Activated T-cell treated with anti-CD3 and anti-CD28 coated beads for 24 hours (primary cell): ENCODE data around the gene EML6.
"Not testable (repeated sequence)": the region's sequence is repeated elsewhere in the genome, so short reads cannot be mapped to it uniquely, and the experiment has no call there.

ENCODE experiments used
- DNase-seq: peaks from one replicate; pipeline ENCODE4 v3.0.0-alpha.2; 2020; ENCODE audit warnings: low read depth

EML6 gene

DNA sequence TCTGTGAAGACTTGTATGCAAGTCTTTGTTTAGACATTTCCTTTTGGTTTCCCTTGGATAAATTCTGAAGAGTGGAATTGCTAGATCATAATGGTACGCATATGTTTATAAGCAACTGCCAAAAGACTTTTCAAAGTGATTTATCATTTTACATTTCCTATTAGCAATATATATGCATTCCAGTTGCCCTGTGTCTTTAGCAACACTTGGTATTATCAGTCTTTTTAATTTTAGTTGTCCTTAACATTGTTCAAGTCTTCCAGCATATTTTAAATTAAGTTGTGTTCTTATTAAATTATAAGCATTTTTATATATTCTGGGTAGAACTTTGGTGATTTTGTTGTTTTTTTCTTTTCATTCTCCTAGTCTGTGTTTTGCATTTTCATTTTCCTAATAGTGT is 81.8 kb downstream of the EML6 start:
- DNase-seq: no peak

DNA sequence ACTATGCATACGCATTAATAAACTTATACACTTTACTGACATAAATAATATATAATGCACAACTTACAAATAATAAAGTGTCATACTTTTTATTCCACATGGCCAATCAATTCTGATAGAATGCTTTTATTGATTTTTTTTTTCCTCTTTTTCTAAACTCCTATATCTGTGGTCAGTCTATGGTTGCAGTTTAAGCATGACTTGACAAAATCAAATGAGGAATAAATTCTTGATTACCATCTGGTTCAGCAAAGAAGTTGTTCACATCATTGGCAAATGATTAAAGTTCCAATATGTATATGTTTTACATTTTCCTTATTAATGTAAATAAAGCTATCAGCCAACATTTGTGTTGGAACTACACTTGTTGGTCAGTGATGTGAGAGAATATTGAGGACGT is 83.5 kb downstream of the EML6 start:
- DNase-seq: no peak

DNA sequence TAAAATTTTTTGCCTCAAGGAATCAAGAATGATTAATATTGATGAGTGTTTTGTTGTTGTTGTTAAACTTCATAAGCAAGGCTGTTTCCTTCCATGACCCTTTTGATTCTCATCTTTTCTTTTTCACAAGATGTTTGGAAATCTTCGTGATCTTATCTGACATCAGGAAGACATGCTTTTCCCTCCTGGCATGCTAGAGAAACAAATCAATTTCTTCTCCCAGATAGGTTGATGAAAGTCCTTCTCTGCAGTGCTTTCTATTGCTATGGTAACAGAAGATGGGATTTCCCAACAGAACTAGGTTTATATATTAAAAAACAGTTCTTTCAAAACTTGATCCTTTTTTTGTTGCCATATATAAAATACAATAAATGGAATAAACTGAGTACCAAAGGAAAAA is 85.2 kb downstream of the EML6 start:
- no peak for DNase-seq

DNA sequence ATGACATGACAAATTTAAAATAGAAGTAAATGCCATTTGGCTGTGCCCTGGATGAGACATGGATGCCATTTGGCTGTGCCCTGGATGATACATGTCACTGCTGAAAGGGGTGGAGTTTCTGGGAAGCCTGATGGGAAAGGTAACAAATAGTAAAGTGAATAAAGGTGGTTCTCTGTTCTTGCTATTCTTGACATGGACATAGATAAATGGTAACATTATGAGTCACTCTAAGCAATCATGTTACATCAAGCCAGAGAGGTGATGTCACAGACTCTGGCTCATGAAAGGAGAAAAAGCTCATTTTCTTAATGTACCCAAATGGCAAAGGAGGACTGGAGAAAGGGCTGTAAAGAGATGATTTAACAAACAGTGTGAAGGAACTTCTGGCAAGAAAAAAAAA is 86.4 kb downstream of the EML6 start:
- no peak for DNase-seq

DNA sequence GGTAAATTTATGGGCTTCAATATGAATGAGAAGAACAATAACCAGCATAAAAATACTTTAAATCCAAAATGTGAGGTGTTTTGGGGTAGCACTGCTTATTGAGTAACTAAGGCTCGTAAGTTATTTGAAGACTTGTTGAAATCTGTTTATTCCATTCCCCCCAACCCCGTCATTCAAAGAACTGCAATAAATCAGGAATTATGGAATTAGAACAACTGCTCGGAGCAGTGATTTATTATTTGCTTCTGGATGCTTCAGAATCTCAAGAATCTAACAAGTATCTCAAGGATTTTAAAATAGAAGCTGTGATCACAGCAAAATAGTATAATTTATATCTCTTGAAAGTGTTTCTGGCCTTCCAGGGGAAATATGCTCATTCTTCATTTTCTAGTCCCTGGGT is 86.8 kb downstream of the EML6 start:
- DNase-seq: no peak

DNA sequence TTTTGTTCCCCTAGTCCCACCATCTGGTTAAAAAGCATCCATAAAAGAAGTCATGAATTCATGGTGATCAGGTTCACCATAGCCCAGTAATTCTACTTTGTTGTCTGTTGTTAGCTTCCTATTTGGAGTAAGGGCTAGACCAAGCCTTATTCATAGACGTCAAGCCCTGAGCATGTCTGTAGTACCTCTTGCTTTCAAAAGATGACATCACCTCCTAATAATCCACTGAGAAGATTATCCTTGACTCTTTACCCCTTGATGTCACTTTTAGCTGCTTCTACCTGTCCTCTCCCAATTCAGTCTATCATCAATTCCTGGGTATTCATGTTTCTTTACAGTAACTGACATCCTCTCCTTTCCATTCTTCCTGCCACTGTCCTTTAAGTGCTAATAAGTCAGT is 90.1 kb downstream of the EML6 start:
- no peak for DNase-seq

DNA sequence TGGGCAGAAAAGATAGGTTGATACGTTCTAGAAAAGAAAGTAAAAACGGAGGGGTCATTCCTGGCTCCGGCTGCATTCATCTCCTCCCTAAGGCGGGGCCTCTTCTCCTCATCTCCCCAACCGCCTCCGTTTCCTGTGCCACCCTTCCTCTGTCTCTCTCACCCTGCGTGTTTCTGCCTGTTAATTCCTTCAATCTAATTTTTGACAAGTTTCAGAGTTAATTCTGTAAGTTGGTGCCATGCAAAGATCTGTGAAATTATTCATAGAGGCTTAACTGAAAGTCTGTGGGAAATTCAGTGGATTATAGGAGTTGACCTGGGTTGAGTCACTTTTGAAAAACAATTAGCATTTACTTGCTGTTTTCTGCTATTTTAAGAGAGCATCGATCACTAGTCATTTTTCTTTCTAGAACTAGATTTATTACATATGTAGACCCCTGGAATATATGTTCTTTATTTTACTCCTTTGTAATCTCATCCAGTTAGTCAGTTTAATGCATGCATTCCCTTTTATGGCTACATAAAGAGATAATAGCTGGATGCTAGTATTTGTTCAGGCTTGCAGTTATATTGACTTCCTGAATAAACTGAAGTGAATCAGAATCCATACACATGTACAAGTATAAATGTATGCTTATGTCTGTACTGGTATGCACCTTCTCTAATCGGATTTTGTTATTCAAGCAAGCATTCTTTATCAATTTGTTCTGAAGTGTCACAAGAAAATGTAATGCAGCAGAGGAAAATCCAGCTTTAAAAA is 91.1 kb downstream of the EML6 start:
- DNase-seq: no peak

DNA sequence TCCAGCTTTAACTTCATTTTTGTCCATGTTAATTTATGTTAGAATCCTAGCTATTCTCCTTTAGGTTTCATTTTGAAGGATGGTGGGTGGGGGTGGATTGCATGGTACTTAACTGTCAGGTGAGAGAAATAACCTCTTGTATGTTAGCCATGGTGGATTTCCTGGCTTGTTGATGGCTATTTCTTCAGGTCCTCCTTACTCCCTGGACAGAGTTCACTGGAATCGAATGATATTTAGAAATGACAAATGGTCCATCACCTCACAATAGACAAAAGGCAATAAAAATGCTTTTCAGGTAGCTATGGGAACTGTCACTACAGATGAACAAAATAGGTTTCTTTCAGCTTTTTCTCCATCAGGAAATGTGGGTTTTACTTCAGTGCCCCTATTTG is 91.7 kb downstream of the EML6 start:
- no peak for DNase-seq

DNA sequence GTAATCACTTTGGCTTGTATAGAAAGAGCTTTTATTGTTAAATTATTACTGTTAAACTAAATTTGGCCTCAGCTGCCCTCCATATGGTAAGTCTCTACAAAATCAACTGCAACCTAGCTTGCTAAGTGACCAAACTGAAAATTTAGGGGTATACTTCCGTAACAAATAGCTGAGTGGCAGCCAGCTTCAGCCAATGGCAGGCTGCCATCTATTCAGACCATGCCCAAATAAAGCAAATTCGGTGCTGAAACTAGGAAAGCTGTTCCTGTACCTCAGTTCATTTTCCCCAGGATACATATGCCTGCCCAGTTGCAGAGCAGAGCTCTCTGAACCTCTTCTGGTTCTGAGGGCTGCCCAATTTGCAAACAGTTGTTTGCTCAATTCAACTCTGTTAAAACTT is 94.8 kb downstream of the EML6 start:
- DNase-seq: no peak

DNA sequence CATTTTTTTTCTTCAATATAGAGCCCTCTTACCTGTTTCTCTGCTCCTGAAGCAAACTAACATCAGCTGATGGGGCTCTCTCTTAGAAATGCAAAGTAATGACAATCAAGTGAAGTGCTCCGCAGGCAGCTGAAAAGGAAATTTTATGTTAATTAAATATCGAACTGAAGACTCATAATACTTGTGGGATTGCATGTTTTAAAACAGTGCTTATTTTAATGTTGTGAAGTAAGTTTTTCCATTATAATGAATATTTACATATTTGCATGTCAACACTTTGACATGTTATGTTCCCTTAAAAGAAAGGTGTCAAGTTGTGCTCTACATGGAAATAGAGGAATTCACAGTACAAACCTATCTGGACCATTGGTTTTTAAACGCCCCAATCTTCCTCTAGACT is 97.1 kb downstream of the EML6 start:
- DNase-seq: no peak

DNA sequence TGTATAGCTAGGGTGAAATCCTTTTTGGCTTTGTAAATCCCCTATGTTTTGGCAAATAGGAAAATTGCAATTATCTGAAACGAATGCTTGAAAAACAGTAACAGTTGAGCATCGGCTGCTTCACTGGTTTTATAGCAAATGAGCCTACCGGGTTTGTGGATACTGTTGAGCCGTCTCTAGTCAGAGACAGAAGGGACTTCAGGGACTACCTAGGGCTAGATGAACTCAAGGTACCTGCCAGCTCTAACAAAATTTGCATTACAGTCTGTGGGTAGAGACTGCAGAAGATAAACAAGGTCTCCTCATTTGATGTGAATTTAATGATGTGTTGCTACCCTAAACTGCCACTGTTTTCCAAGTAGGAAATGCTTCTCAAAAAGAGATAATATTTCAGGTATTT is 101.1 kb downstream of the EML6 start:
- no peak for DNase-seq

DNA sequence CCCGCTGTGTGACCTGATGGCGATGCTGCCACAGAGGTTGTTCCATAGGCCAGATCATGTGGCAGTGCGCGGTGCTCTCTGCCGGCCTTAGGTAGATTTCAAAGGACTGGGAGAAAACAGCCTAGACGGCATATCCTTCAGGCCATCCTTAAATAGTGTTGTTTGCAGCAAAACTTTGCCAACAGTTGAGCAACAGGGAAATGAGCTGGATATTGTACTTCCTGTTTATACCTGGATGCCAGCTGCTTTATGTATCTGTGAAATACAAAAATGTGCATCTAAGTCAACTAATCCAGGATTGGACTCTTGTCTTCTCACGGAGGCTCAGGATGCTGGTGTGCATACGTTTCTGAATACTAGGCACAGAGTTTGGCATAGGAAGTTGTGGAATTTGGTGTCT is 107.1 kb downstream of the EML6 start:
- DNase-seq: no peak

DNA sequence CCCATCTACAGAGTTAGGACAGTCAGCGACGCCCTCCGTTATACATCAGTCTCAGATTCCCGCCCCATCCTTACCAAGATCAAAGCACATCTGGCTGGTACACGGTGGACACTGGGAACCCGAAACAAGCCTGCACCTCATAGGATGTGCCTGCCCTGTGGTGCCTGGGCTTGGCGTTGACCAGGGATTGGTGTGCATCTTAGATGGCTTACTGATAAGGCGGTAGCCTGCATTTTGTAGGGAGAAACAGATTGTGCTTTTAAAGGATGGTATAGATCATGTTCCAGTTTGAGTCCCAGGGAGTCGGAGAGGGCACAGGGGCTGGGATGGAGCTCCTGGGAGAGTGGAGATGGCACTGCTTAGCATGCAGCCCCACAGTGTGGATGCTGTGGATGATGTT is 108.0 kb downstream of the EML6 start:
- DNase-seq: no peak

DNA sequence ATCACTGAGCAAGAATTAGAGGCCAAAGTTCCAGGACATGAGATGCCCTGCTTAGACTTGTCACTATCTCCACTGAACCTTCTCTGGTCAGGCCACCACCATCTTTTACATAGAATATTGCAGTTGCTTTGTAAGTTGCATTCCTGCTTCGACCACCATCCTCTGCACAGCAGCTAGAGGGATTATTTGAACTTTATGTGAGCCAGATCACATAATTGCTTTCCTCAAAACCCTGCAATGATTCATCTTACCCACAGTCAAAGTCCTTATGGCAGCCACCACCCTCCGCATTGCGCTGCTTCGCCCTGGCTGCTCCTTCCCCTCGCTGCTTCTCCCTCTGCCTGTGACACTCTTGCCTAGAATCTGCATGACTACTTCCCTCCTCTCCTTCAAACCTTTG is 111.3 kb downstream of the EML6 start:
- no peak for DNase-seq

DNA sequence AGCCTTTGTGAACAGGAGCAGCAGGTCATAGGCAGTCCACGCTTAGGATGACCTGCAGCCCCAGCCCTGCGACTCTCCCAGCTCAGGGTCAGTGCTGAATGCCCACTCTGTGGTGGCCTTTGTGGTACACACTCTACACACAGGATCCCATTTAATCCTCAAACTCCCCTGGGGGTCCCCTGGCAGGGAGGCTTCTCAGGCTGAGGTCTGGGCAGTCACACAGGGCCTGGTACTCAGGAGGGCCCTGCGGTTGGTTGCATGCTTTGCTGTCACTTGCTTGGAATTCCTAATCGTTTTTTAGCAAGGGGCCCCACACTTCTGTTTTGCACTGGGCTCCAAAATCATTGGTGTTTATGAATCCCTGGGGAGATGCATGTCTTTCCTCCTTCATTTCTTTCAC is 113.0 kb downstream of the EML6 start:
- DNase-seq: no peak

DNA sequence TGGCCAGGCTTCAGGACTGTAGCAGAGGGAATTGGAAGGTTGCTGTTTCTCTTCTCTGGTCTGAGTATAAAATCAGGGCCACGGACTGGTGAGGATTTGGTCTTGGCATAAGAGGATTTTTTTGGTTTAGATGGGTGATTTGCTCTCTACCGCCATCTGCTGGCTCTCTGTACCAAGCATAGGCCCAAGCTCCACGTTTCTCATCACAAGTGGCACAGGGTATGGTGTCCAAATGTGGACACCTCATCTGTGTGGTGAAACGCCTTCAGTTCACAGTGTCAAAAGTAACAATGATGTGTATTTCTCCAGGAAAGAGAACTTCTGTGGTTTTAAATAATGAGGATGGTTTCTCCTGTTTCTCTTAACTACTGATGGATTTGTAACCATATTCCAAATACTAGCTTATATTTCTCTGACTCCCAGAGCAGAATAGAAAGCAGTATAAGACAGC is 115.1 kb downstream of the EML6 start:
- DNase-seq: peak; percentile 54

DNA sequence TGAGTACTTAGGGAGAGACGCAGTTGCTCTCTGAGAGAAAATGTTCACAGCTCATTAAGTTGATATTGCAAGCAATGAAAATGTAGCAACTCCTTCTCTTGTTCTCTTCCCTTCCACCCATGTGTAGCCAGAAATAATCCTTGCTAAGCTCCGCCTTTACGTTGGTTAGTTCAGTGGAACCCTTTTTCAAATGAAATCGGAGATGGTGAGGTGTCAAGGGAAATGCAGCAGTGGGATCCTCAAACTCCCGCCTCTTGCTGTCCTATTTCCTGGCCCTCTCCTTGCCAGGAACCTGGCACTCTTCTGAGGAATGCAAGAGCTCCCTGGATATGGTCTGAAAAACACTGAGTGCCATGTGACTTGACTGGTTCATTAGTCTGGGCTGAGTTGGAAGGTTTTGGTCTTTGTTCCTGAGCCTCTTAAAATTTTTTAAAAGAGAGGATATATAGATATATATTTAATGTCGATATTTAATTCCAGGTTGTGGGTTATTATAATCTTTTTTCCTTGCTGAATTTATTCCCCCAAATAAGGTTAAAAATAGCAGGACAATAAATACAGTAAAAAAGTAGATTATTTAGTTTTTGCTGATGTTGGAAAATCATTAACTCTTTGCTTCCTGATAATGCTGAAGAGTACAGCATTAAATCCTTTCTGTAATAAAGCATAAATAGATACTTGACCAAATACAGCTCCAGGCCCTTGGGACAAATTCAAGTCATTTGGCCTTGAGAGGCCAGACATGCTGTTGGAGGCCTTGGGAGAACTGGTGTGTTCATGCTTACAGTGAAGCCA is 116.2 kb downstream of the EML6 start:
- DNase-seq: no peak

DNA sequence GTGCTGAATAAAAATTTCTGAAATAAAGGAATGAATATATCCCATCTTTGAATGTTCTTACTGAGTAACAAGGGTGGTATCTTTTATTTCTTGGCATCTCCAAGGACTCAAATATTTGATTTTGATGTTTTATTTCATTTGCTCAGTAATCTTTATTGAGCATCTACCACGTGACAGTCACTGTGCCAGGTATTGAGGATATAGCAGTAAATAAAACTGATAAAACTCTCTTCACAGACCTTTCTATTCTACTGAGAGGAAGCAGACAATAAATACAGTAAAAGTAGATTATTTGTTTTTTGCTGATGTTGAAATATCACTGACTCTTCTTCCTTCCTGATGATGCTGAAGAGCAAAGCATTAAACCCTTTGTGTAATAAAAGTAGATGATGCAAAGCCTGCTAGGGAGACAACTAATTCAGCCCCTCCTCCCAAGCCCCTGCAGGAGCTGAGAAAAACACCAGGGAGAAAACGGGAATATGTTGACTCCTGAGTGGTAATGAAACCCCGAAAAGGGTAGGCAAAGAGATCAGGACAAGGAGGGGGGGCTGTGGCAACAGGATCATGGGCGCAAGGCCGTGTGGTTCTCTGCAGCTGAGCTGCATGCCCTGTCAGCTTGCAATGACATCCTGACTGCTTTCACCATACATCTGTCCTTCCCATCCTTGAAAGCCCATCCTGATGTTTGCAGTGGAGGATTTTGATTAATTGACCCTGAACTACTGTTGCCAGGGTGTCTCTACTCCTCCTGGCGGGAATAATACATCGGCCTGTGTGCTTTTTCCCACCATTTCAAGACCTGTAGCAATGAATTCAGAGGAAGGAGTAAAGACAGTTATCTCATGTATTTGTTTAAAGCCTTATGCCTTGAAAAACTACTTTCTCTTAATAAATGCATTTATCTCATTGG is 117.4 kb downstream of the EML6 start:
- no peak for DNase-seq

DNA sequence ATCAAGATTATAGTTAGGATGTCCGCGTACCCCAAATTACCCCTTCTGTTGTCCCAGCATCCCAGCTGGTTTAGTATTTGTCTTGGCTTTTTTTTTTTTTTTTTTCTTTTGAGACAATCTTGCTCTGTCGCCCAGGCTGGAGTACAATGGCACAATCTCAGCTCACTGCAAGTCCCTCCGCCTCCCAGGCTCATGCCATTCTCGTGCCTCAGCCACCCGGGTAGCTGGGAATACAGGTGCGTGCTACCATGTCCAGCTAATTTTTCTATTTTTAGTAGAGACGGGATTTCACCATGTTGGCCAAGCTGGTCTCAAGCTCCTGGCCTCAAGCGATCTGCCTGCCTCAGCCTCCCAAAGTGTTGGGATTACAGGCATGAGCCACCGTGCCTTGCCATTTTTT is 118.0 kb downstream of the EML6 start:
- not testable (repeated sequence) for DNase-seq

DNA sequence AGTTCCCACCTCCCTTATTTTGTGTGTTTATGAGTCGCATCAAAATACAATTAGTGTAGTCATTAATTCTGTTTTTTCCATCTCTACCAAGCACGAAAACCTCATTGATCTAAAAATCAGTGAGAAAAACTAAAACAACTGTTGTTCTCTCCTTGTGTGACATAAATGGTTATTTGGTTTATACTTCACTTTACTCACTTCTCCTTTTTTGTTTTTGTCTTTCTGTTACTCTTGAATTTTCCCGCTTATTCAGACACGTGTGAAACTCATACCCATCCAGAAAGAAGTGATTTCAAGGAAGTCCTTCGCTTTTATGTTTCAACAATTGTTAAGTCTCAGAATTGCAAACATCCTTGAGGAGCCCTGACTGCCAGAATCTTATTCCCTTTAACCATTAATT is 121.6 kb downstream of the EML6 start:
- no peak for DNase-seq

DNA sequence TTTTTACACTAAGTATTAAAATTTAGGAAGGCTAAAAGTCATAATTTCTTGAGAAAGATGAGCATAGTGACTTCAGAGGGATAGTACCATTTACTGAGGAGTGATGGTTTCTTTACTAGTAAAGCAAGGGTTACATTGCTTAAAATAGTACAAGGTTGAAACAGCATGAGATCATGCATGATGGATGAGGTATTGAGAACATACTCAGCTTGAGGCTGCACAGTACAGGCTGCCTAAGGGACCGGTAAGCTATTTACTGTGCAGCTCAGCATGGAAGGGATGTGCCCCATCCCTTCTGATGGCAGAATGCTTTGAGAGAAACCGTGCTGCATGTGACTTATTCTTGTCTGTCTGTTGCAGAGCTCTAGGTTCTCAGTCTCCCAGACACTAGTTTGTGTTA is 122.1 kb downstream of the EML6 start:
- DNase-seq: no peak
